GM19395 (cell line): Measurements from ENCODE around the gene BEND2.

Experiments
- ATAC-seq: cut with Tn5 transposase; IDR thresholded peaks from one replicate; pipeline ENCODE4 v1.9.1; 2021; ENCODE audit warnings: mild to moderate bottlenecking, moderate library complexity; ENCODE audit not compliant: unreplicated experiment

Gene BEND2

DNA sequence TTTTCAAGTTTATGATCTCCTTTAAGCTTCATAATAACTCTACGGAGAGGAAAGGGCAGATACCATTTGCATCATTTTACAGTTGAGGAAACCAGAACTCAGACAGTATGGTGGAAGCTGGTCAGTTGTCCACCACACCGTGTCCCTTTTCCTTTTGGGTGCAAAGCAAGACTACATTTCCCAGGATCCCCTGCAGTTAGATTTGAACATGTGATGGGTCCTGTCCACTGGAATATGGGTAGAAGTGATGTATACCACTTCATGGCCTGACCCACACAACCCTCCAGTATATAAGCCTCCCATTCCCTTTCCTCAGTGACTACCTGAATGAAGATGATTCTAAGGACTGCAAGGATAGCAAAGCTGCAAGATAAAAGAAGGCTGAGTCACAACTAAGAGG lies 74.7 kb downstream of the BEND2 start:
- ATAC-seq = no peak

DNA sequence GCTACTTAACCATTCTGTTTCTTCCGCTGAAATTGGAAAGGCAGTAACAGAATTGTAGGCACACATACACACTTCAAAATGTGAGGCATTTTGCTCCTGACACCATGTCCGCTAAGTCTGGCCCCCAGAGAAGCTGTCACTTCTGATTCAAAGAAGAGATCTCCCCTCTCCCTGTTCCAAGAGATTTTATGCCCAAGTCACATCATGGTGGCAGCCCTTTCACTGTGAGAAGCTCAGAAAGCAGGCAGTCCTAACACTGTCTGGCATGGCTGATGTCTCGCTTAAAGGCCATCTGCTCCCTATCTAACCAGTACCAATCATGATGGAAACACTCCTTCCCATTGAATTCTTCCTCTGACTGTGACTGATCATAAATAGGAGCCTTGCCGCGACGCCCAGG lies 83.9 kb downstream of the BEND2 start:
- ATAC-seq = no peak

DNA sequence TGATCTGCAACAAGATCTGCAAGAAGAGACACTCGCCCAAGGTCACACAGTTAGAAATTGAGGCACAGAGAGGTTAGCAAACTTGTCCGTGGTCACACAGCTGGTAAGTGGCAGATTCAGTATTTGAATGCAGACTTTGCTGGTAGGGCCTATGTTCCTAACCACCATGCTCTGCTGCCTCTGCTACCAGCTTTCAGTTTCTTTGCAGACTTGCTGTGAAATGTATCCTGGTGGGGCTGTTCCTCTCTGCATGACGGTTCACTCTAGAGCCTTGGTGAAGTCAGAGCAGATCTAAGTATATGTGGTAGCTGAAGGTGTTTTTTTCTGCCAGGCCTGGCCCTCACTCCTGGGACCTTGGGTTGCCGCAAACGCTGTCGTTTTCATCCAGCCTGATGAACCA lies 87.1 kb downstream of the BEND2 start:
- ATAC-seq = no peak

DNA sequence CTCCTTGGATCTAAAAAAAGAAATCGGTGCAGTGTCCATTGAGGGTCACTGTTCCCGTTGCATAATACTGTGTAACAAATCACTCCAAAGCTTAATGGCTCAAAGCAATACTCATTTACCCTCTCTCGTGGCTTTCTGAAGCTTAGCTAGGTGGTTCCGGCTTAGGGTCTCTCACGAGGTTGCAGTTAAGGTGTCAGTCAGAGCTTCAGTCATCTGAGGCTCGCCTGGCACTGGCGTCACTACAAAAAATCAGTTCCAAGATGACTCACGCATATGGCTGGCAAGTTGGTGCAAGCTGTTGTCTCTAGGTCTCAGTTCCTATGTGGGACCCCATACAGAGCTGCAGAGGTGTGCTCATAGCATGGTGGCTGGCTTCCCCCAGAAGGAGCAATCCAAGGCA lies 91.0 kb downstream of the BEND2 start:
- ATAC-seq = no peak

DNA sequence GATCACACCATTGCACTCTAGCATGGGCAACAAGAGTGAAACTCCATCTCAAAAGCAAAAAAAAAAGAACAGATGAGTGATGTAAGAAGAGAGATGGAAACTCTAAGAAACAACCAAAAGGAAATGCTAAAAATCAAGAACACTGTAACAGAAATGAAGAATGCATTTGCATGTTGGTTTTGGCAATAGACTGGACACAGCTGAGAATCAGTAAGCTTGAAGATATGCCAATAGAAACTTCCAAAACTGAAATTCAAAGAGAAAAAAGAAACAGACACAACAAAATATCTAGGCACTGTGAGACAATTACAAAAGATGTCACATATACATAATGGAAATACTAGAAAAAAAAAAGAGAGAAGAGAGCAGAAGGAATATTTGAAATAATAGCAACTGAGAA lies 93.7 kb downstream of the BEND2 start:
- no peak for ATAC-seq

DNA sequence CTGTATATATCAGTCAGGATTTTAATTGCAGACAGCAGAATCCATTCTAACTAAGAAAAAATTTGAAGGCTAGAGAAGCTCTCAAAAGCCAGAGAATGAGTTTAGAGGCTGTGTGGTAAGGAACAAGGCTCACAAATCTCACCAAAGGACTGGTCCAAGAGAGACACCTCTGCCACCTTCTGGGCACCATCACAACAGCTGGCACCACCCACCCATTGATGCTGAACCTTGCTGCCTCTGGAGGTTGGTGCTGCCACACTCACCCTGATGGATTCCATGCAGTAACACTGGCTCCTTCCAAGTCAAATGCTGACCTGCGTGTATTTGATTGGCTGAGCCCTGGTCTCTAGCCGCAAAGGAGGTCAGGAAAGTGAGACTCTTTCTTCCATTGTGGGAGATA lies 100.8 kb downstream of the BEND2 start:
- no peak for ATAC-seq
